ENCODE measurements around the gene TEP1.

Gene TEP1

DNA sequence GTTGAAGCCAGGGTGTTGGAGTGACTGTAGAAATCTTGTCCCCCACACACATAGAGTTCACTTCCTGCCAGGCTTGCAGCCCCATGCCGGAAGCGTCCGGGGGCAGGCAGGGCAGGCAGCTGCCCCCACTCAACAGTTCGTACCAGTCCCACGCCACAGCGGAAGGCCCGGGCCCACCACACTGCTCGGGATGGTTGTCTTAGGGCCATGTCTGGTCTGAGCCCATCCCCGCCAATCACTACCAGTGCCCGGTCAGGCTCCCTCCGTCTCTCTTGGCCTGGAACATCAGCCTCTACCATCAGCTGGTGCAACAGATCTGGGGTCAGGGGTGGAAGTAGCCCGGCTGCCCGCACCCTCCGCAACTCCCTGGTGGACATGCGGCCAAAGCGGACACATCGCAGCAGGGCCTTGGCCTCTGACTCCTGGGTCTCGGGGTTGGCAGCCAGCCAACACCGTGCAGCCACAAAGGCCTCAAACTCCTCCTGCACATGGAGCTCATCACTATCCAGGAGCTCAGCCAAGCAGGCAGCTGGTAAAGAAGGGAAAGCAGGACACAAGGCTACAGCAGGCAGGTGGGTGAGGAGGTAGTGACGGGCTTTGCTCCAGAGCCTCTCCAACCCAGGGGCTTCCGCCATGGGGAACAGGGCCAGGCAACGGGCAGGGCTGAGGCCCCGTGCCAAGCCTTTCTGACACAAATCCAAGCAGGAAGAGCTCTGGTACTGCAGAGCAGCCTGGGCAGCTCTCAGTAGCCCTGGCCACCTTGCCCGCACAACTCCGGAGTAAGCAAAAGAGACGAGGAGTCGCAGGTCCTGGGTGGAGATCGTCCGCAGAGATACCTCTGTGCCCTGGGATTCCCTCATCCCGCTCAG is 16.7 kb upstream of the TEP1 start:
- DNase-seq, result no peak

GRCh38 chr14:20428802-20429201 is 15.5 kb upstream of the TEP1 start:
- DNase-seq, result peak in 1 of 2 experiments; percentile 18

DNA sequence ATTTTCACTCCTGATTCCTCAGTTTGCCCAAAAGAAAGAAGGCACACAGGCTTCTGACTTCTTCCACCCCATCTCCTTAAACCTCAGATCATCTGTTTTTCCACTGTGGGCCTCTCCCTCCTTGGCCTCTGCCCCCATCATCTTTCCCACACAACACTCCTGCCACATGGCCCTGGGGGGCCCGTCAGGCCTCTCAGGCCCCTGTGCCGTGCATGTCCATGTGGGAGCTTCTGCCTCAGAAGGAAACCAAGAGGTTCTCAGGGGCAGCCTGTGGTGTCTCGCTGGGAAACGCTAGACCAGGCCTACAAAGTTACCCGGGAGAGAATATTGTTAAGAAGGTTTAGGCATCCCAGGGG is 14.7 kb upstream of the TEP1 start:
- no peak for DNase-seq

- DNase-seq, result peak; percentile 96 to 97
These were observed 14.1 kb upstream of the TEP1 start for GRCh38 chr14:20427231-20428009.

DNA sequence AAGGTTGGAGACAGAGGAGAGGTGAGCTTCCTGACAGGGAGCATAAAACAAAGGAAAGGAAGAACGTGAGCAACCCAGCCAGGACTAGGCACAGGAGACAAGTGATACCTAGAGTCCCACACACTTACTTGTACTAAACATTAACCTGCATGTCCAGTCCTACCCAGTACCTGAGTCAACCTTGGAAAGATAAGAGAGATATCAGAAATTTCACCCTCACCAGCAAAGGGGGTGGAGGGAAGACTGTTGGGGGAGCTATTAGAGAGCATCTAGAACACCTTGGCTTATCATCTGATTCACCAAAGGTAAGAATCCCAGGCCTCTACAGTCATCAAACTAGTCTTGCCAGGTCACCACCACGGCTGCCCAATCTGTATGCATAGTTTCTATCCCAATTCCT is 11.6 kb upstream of the TEP1 start:
- DNase-seq, result no peak

DNA sequence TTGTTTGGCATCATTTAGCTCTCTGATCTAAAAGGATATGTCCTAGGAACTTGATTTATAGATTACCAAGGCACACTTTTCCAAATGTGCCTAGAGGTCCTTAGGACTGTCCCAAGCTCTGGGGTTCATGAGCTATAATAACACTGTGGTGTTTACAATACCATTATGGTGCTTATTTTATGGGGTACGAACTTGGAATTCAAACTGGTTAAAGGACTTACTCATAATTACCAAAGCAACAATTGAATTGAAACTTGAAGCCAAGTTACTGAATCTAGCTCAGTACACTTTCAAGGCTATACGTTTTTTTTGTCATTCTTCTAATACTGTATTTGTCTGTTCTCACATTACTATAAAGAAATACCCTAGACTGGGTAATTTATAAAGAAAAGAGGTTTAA is 9.6 kb upstream of the TEP1 start:
- no peak for DNase-seq

GRCh38 chr14:20421267-20421666 is 8.0 kb upstream of the TEP1 start:
- DNase-seq, result no peak

- no peak for DNase-seq
These were observed 6.1 kb upstream of the TEP1 start for GRCh38 chr14:20419419-20419818.

DNA sequence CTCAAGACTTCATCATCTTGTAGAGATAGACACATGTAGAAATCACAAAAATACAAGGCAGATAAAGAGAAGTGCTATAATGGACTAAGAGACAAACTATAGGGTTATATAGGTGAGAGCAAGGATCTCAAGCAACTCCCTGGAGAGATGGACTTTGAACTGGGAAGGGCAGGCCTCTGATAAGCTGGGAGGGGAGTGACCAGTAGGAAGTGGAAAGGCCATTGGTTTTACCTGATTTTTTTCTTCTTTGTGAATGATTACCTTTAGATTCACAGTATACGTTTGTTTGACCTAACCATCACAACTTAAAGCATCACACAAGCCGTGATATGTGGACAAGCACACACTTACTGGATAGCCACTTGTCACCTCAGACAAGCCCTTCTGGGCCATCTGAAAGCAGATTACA is 5.2 kb upstream of the TEP1 start:
- no peak for DNase-seq

DNA sequence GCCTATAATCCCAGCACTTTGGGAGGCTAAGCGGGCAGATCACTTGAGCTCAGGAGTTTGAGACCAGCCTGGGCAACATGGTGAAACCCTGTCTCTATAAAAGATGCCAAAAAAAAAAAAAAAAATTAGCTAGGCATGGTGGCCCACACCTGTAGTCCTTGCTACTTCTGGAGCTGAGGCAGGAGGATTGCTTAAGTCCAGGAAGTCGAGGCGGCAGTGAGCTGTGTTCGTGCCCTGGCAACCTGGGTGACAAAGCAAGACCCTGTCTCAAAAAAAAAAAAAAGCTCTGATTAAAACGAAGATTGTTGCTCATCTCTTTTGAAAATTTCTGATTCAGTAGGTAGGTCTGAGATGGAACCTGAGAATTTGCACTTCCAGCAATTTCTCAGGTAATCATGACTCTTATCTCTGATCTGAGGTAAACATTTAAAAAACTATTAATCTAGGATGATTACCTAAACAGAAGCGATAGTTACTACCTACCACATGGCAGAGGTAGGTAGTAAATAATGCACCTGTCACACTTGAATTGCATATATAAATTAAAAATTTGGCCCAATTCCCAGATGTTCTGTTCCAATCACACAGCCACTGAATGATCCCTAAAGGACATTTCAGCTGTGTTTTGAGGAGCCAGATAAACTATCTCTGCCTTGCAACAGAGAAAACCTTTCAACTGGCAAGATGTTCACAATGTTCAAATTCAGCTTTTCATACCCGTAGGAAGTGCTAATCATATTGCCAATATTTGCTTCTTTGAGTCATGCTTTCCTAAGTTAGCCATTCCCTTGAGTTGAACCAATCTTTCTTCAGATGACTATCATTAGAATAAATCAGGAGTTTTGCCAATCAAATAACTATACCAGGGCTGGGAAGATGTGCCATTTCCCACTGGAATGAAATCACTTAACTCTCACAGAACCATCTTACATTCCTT is 4.2 kb upstream of the TEP1 start:
- DNase-seq, result no peak

DNA sequence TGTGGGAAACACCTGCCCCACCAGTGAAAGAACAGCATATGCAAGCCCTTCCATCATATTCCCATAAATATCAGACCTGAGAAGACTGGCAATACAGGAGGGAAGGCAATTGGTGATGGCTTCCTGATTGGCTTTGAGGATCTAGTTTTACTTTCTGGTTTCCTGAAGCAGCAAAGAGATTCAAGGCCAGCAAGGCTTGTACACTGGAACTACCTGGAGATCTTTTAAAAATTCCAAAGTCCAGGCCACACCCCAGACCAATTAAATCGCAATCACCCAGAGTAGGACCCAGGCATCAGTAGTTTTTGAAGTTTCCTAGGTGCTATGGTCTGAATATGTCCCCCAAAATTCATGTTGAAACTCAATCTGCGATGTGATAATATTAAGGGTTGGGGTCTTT is 2.9 kb upstream of the TEP1 start:
- no peak for DNase-seq

DNA sequence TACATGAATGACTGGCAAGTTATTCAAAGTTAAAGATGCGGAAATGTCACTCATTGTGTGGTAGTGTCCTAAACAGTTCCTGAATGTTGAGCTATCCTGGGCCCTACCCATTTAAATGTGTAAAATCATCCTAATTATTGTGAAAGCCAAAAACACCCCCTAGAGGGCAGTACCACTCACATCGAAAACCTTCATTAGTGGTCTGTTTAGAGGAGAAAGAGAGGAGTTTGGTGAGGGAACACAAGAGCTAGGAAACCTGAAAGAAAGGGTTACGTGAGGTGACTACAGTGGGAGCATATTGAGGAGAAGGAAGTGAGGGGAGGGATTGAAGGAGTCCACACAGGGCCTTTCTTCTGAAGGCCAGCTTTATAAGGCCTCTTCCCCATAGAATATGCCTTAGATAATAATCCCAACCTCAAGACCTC is 2.5 kb upstream of the TEP1 start:
- peak; percentile 89 to 95 for DNase-seq

DNA sequence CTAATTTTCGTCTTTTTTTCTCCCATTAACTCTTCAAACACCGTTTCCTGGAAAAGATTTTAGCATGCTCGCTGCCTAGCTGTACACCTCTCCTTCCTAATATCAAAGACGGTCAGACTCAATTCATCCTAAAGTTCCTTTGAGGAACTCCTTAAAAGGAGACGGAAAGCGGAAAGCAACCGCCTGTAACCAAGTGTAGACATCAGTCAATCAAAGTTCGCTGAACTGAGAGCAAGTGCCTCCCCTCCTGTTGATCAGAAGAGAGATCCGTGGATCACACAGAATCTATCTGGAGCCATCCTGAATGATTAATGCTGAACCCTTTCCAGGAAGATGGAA is 412 bp upstream of the TEP1 start:
- DNase-seq, result peak; percentile 44 to 48

- DNase-seq, result no peak
These were observed 890 bp downstream of the TEP1 start for GRCh38 chr14:20412411-20412810.

DNA sequence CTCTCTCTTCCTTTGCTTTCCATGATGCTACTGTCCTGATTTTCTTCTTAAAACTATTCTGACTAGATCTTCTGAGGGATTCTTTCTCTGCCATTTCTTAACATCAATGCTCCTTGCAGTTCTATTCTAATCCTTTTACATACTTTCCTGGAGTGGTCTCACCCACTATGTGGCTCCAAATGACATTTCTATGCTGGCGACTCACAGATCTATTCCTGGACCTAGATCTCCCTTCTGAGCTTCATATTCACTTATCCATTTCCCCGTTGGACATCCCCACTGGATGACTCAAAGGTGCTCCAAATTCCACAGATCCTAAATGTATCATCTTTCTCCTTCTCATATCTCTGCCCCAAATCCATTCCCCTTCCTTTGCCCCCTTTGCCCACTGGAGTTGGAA is 4.1 kb downstream of the TEP1 start:
- DNase-seq, result no peak

DNA sequence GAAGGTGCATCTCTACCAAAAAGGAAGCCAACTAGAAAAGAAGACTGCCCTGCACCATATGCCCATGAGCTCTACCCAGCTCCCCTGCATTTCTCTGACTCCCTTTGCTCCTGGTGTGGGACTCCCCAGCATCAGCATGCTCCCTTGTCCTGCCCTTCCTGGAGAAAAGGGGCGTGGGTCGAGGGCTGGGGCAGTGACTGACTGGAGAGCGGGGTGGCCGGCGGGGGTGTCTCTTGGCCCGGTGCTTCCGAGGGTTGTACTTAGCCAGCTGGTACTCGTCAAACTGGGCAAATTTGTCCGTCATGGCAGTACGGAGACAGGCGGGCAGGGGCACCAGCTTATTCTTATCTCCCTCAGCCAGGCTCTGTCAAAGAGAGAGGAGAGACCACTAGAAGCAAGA is 9.8 kb downstream of the TEP1 start:
- DNase-seq, result no peak

DNA sequence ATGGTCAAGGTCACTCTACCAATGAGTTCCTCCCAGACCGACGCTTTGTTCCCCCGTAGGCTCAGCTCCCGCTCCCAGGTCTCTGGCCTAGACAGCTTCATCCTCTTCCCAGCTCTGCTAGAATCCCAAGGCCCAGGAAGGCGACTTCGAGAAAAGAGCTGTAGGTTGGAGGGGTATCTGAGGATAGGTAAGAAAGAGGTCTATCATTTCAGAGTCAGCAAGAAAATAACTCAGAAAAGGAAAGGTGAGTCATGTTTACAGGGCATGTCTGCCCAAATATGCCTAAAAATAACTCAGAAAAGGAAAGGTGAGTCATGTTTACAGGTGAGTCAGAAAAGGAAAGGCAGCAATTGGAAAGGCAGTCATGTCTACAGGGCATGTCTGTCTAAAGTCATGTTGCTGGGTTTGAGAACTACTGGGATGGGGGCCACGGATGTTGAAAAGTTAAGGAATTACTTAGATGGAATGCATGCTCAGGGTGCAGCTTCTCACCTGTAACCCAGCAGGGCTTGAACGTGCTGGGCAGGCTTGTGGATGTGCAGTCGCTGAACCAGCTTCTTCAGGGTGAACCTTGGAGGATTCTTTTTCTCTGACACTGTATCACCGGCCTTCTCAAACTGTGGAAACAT is 12.2 kb downstream of the TEP1 start:
- DNase-seq, result no peak

- DNase-seq, result no peak
These were observed 12.7 kb downstream of the TEP1 start for GRCh38 chr14:20400589-20400964.

DNA sequence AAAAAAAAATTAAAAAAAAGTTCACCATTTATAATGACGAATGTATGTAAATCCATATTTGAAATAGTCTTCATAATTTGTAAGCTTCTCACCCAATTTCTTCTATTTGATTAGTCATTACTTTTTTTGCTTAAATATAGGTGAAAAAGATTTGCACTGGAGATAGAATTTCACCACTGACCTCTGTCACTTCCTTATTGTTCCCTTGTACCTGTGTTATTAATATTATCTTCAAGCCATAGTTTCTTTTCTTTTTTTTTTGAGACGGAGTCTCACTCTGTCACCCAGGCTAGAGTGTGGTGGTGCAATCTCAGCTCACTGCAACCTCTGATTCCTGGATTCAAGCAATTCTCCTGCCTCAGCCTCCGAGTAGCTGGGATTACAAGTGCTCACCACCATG is 15.8 kb downstream of the TEP1 start:
- no peak for DNase-seq

- no peak for DNase-seq
These were observed 21.8 kb downstream of the TEP1 start for GRCh38 chr14:20391505-20391904.

DNA sequence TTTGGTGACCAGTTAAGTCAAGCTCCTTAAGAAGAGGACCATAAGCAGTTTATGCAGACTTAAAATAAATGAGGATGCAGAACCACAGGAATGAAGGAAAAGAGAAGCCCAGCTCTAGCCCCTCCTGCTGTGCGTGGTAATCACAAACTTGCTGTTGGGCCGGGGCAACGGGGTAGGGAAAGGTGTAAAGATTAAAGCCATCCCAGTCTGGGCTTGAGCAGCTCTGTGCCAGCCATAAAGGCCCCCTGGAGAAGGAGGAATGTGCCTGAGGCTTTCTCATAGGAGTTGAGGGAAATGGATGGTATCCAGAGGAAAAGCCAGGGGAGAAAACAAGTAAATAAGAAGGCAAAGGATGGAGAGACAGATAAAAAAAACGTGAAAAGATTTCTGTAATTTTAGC is 25.1 kb downstream of the TEP1 start:
- no peak for DNase-seq

GRCh38 chr14:20387576-20387975 is 25.7 kb downstream of the TEP1 start:
- DNase-seq, result peak; percentile 90 to 91

DNA sequence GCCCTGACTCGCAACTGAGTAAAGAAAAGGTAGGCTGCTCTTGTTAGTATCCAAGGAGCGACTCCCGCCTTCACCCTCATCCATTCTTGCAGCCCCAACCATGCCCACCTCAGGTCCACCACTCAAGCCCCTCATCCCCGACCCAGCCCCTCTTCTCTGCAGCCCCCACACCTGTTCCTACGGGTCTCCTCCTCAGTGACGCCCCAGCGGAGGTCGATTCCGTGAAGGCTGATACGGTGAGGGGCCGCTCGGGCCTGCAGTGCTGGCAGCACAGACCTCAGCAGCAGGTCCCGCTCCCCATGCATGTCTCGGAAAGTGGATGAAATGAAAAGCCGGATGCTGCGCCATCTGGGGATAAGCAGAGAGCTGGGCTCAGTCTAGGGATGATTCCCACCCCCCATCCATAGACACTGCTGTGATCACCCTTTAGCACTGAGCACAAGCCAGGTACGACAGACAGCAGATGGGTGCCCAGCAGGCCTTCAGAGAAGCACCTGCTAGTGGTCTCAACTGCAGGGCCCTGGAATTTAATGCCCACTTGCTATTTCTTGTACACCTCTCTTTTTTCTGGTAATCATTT is 26.9 kb downstream of the TEP1 start:
- DNase-seq, result no peak

All from Kasumi-1 (cell line).